Vagina (tissue), 2 donors: ENCODE results near the gene CASP6. TPM values are rescaled to one million over a fixed set of nuclear protein-coding genes. Genes with fewer than 3 reads are reported as not detected.

ENCODE experiments used
- DNase-seq, 2 donors: peaks; one replicate each; pipeline ENCODE4 v3.0.0-alpha.2; 2017; ENCODE audit errors: extremely low spot score in 2 of 2
- H3K27ac ChIP-seq: fragments of 200-600 bp; sonication (generic); one replicate; pipeline ENCODE4 v1.5.1; 2019
- H3K27me3 ChIP-seq: fragments of 200-600 bp; sonication (generic); one replicate; pipeline ENCODE4 v1.5.1; 2019
- H3K36me3 ChIP-seq, 2 donors: fragments of 200-600 bp; sonication (generic); one replicate each; pipeline ENCODE4 v1.5.1; 2017 to 2019
- H3K4me1 ChIP-seq: fragments of 200-600 bp; sonication (generic); one replicate; pipeline ENCODE4 v1.5.1; 2019
- H3K4me3 ChIP-seq, 2 donors: fragments of 200-600 bp; sonication (generic); 1 replicate in 1 of 2; 2 replicates in 1 of 2; pipeline ENCODE4 v1.5.1; 2016 to 2019
- H3K9me3 ChIP-seq: fragments of 200-600 bp; sonication (generic); one replicate; pipeline ENCODE4 v1.5.1; 2019
- POLR2A ChIP-seq, 2 donors: fragments of 450-650 bp; IDR thresholded peaks; one replicate each; pipeline ENCODE4 v1.6.1; 2017; ENCODE audit warnings: antibody characterized with exemption in 2 of 2, mild to moderate bottlenecking in 2 of 2, moderate library complexity in 2 of 2
- POLR2AphosphoS5 ChIP-seq, 2 donors: sonication (generic); formaldehyde crosslinking; IDR thresholded peaks; one replicate each; pipeline ENCODE4 v1.9.0; 2017; ENCODE audit warnings: antibody characterized with exemption in 2 of 2, mild to moderate bottlenecking in 2 of 2, low read depth in 1 of 2; ENCODE audit not compliant: insufficient read depth in 1 of 2
- intact Hi-C: fragments of 100-400 bp; cut with DNase I; formaldehyde crosslinking; loops from one replicate; pipeline ENCODE4 v1.15.1; 2023
- total RNA-seq: library from RNA; depleted of rRNA; stranded (reverse); fragments of >200 nt; gene quantifications from one replicate; pipeline ENCODE4 v1.2.3, GENCODE V29; 2016
- TF ChIP-seq, protein P1 (sequence below), 3 experiments: fragments of 450-650 bp in 2 of 3; fragments of 200-600 bp in 1 of 3; sonication (generic) in 1 of 3; IDR thresholded peaks; one replicate each; pipeline ENCODE4 v1.5.1; 2017 to 2019; ENCODE audit warnings: antibody characterized with exemption in 3 of 3, mild to moderate bottlenecking in 2 of 3, moderate library complexity in 2 of 3

CASP6 gene
- total RNA-seq, 1 donor from 2014 or later: 7.9 TPM

DNA sequence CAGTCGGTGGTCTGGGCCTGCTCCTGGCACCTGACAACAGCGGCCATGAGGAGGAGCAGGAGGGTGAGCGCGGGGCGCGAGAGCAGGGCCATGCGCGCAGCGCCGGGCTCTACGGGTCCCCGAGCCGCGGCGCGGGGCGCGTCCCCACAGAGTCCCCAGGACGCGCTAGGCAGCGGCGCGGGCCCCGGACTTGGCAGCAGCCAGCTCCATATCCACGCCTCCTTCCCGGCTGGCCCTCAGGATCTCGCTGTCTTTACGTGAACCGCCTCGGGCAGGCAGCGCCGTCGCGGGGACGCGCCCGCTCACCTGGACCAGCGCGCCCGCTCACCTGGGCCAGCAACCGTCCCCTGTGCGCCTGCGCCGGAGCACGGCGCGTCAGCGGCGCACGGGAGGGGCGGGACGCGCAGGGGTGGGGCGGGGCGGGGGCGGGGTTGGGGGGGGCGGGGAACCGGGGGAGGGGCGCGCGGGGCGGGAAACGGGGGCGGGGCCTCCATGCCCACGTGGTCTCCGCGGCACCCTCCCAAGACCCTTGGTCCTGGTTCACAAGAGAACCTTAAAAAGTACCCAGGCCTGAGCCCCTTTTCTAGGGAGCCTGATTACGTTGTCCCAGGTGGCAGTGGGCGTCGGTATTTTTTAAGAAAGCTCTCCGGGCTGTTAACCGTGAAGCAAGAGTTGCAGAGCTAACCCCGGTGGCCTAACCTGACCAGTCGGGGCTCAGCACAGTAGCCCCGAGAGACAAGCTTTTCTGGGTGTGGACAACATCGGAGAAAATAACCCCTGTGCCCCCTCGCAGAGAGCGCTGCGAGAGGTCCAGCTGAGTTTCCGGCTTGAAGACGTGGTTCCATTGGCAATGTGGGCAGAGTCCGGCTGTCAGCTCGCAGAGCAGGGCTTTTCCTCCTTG lies 26.7 kb upstream of the CASP6 start, which contains the start of gene PLA2G12A:
TSS of gene PLA2G12A (minus strand) at position 353 of the 901 bp plus-strand sequence. CDS start at position 92, 261 bp downstream.
- TF ChIP-seq, protein P1, sequence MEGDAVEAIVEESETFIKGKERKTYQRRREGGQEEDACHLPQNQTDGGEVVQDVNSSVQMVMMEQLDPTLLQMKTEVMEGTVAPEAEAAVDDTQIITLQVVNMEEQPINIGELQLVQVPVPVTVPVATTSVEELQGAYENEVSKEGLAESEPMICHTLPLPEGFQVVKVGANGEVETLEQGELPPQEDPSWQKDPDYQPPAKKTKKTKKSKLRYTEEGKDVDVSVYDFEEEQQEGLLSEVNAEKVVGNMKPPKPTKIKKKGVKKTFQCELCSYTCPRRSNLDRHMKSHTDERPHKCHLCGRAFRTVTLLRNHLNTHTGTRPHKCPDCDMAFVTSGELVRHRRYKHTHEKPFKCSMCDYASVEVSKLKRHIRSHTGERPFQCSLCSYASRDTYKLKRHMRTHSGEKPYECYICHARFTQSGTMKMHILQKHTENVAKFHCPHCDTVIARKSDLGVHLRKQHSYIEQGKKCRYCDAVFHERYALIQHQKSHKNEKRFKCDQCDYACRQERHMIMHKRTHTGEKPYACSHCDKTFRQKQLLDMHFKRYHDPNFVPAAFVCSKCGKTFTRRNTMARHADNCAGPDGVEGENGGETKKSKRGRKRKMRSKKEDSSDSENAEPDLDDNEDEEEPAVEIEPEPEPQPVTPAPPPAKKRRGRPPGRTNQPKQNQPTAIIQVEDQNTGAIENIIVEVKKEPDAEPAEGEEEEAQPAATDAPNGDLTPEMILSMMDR (IDR thresholded peaks at IDR 0.05): no peak
- peak in 1 of 2 donors; percentile 77 for TF ChIP-seq POLR2A (IDR thresholded peaks at IDR 0.05)
- peak in 1 of 2 donors; percentile 44 for TF ChIP-seq POLR2AphosphoS5 (IDR thresholded peaks at IDR 0.05; ENCODE audit: insufficient read depth in 1 of 2, low read depth in 1 of 2)
- H3K9me3 ChIP-seq: no peaks in the 10 kb centered on the region
- H3K4me1 ChIP-seq: peaks cover 18% of the 10 kb centered on the region
- no peaks in the 10 kb centered on the region for H3K36me3 ChIP-seq
- peak within 1 kb of the TSS; percentile 58 to 94 for H3K4me3 ChIP-seq
- H3K27me3 ChIP-seq: no peaks in the 10 kb centered on the region
- peak in 1 of 2 donors; percentile 90 for DNase-seq
- intact Hi-C loops: no loop called here
- peak within 1 kb of the TSS; percentile 80 for H3K27ac ChIP-seq

DNA sequence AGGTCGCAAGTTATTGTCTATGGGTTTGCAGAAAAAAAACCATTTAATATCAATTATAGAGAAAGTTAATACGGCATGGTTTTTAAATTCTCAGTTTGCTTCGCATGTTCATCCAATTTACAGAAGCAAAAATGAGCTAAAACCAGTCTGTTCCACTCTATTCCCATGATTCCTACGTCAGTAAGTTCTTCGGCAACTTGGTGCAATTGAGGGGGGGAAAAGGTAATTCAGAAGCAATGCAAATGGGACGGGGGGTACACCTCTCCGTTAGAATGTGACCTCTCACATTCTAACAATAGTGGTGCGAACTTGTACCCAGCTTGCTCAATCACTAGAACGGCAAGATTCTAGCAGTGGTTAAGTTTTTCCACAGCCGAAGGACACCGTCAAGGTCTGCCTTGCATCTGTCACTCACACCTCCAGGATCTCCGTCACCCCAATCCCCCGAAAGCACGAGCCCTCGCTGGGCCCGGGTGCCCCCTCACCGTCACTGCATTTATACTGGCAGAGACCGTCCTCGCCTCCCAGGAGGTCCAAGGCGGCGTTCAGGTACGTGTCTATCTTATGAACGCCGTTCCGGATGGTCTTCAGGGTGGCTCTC lies 26.0 kb upstream of the CASP6 start:
- Histone ChIP-seq H3K36me3 (no peaks in the 10 kb centered on the region), H3K4me1 (peaks cover 18% of the 10 kb centered on the region), H3K9me3 (no peaks in the 10 kb centered on the region), H3K4me3 (peak overlapping the region; percentile 58 to 94), H3K27me3 (no peaks in the 10 kb centered on the region), H3K27ac (peak overlapping the region; percentile 80)
- no peak for DNase-seq
- intact Hi-C loops: no loop called here
- no peak for TF ChIP-seq POLR2A (IDR thresholded peaks at IDR 0.05)
- TF ChIP-seq, protein P1 (IDR thresholded peaks at IDR 0.05): no peak
- TF ChIP-seq POLR2AphosphoS5 (IDR thresholded peaks at IDR 0.05; ENCODE audit: insufficient read depth in 1 of 2, low read depth in 1 of 2): no peak

DNA sequence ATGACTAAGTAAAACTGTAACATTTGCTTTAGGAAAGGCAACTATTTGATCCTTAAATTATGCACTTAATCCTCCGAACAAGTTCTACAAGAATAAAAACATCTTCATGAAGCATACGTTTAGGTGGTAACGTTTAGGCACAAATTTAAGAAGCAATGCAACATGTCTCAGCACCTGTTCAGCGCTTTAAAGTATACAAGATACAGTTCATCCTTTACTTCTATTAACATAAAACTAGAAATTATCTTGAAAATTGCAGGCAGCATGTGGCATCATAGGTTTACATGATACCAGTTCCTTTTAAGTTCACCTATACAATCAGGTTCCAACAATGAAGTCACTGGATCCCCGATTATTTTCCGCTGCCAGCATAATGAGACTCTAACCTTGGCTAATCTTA lies 25.1 kb upstream of the CASP6 start:
- Histone ChIP-seq H3K27ac (no peak overlapping the region), H3K9me3 (no peaks in the 10 kb centered on the region), H3K36me3 (no peaks in the 10 kb centered on the region), H3K4me3 (peak overlapping the region in 1 of 2 donors; percentile 58), H3K4me1 (peaks cover 18% of the 10 kb centered on the region), H3K27me3 (no peaks in the 10 kb centered on the region)
- TF ChIP-seq, protein P1 (IDR thresholded peaks at IDR 0.05): no peak
- TF ChIP-seq POLR2AphosphoS5 (IDR thresholded peaks at IDR 0.05; ENCODE audit: insufficient read depth in 1 of 2, low read depth in 1 of 2) (no peak), POLR2A (IDR thresholded peaks at IDR 0.05) (no peak)
- intact Hi-C loops: no loop called here
- DNase-seq: no peak

DNA sequence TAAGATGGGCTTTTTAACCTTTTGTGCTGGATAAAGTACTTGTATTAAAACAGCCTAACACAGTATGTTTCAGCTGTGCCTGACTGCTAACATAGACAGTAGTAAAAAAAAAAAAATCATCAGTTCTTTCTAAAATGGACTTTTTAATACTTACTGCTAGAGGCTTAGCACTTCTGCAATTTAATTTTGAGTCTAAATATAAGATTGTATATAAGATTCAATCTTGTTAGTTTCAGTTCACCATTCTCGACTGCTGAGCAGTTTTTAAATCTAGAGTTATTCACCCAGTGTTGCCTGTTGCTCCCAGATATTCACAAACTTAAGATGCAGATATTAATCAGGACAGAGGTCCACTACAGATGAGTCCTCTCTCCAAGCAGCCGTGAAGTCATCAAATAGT lies 19.9 kb upstream of the CASP6 start:
- intact Hi-C loops: no loop called here
- H3K9me3 ChIP-seq: no peaks in the 10 kb centered on the region

More for the DNA sequence above, 19.9 kb upstream of the CASP6 start:
- Histone ChIP-seq H3K4me3 (no peak overlapping the region), H3K27ac (no peak overlapping the region), H3K27me3 (no peaks in the 10 kb centered on the region), H3K36me3 (no peaks in the 10 kb centered on the region), H3K4me1 (peaks cover 6% of the 10 kb centered on the region)
- TF ChIP-seq POLR2AphosphoS5 (IDR thresholded peaks at IDR 0.05; ENCODE audit: insufficient read depth in 1 of 2, low read depth in 1 of 2): no peak
- TF ChIP-seq, protein P1 (IDR thresholded peaks at IDR 0.05): no peak
- no peak for TF ChIP-seq POLR2A (IDR thresholded peaks at IDR 0.05)
- no peak for DNase-seq
